Panc1 (cell line): ENCODE data around the gene CTNND2. TPM values are rescaled to one million over a fixed set of nuclear protein-coding genes. Genes with fewer than 3 reads are reported as not detected.

Source experiments
- ATAC-seq: fragments of 200-7000 bp; cut with Tn5 transposase; 2 replicates; pipeline ENCODE4 v1.9.1; 2020; ENCODE audit warnings: mild to moderate bottlenecking, moderate library complexity
- BruUV-seq: library from RNA; stranded (reverse); fragments of 400-500 nt; replicated peaks from 2 replicates; lab custom pipeline; 2021; lab: Mats Ljungman, UMichigan
- CTCF ChIA-PET: fragments of 300-600 bp; sonication (Branson Sonifier 250); formaldehyde crosslinking; loops from one replicate; lab custom pipeline; 2022; ENCODE audit warnings: antibody characterized with exemption; lab: Charles Lee
- POLR2A ChIA-PET: fragments of 300-600 bp; sonication (Branson Sonifier 250); formaldehyde crosslinking; loops from one replicate; lab custom pipeline; 2022; ENCODE audit warnings: antibody characterized with exemption; lab: Charles Lee
- DNase-seq: peaks from one replicate; pipeline ENCODE4 v3.0.0-alpha.2; 2010; ENCODE audit warnings: low read depth, low spot score
- H3K27ac ChIP-seq: 2 replicates; pipeline ENCODE4 v1.5.1; 2011; ENCODE audit warnings: mild to moderate bottlenecking, low read length, inconsistent platforms
- H3K27me3 ChIP-seq: fragments of 200-500 bp; sonication (Bioruptor generic); 2 replicates; pipeline ENCODE4 v1.6.0; 2014; ENCODE audit warnings: low read length, inconsistent platforms; ENCODE audit not compliant: control insufficient read depth, insufficient read depth
- H3K36me3 ChIP-seq: fragments of 200-500 bp; sonication (Bioruptor generic); 2 replicates; pipeline ENCODE4 v1.5.1; 2014; ENCODE audit warnings: inconsistent platforms, mild to moderate bottlenecking, low read length, moderate library complexity; ENCODE audit not compliant: control insufficient read depth, insufficient read depth
- H3K4me1 ChIP-seq: 2 replicates; pipeline ENCODE4 v1.5.1; 2011; ENCODE audit warnings: inconsistent platforms, mild to moderate bottlenecking, low read length, moderate library complexity; ENCODE audit not compliant: control insufficient read depth, insufficient read depth
- H3K4me3 ChIP-seq, 2 experiments: 2 replicates each; pipeline ENCODE4 v1.5.1; 2011 to 2012; ENCODE audit warnings: low read depth in 2 of 2, low read length in 2 of 2, mild to moderate bottlenecking in 2 of 2, inconsistent platforms in 1 of 2, moderate library complexity in 1 of 2
- H3K9me3 ChIP-seq: fragments of 200-500 bp; sonication (Bioruptor generic); 2 replicates; pipeline ENCODE4 v1.5.1; 2014; ENCODE audit warnings: low read depth, mild to moderate bottlenecking, inconsistent platforms, low read length, moderate library complexity; ENCODE audit not compliant: control insufficient read depth, insufficient read depth
- CTCF ChIP-seq: fragments of 450-650 bp; IDR thresholded peaks from 2 replicates; pipeline ENCODE4 v1.5.1; 2017; ENCODE audit warnings: mild to moderate bottlenecking
- POLR2AphosphoS5 ChIP-seq: IDR thresholded peaks from 2 replicates; pipeline ENCODE4 v1.6.1; 2012; ENCODE audit warnings: mild to moderate bottlenecking, low read depth, low read length, moderate library complexity
- REST ChIP-seq, 2 experiments: IDR thresholded peaks; 2 replicates each; pipeline ENCODE4 v1.6.1; 2011 to 2012; ENCODE audit warnings: low read depth in 2 of 2, control low read depth in 1 of 2, low read length in 1 of 2, mild to moderate bottlenecking in 1 of 2, moderate library complexity in 1 of 2; ENCODE audit not compliant: insufficient read depth in 1 of 2
- SIN3A ChIP-seq: IDR thresholded peaks from 2 replicates; pipeline ENCODE4 v1.6.1; 2012; ENCODE audit warnings: low read depth, mild to moderate bottlenecking, low read length, moderate library complexity, borderline replicate concordance; ENCODE audit not compliant: insufficient read depth
- TCF7L2 ChIP-seq: IDR thresholded peaks from 2 replicates; pipeline ENCODE4 v1.6.1; 2011; ENCODE audit warnings: mild to moderate bottlenecking, low read depth, low read length, inconsistent platforms
- in situ Hi-C: cut with HindIII; loops from 2 replicates; pipeline ENCODE4 v1.10.0; 2016; ENCODE audit warnings: low sequenced_read_pairs, low pct_unique_long_range_greater_than_20kb
- intact Hi-C: fragments of 100-400 bp; cut with micrococcal nuclease; formaldehyde crosslinking; loops from one replicate; pipeline ENCODE4 v1.10.0; 2022; ENCODE audit not compliant: unreplicated experiment
- total RNA-seq: library from RNA; stranded (reverse); gene quantifications from one replicate; pipeline ENCODE4 v1.2.1, GENCODE V29; 2021; ENCODE audit not compliant: unreplicated experiment

CTNND2 gene
- total RNA-seq, 1 experiment from 2014 or later = 1.0 TPM

- H3K4me1 ChIP-seq = no peaks in the 10 kb centered on the region
- in situ Hi-C loops = no loop called here
- ATAC-seq = no peak
These were observed 532.1 kb downstream of the CTNND2 start for GRCh38 chr5:11372191-11372590.

GRCh38 chr5:11371021-11371420 is 533.2 kb downstream of the CTNND2 start:
- ATAC-seq = no peak
- no peak overlapping the region for H3K27ac ChIP-seq
- in situ Hi-C loops (no loop called here), intact Hi-C loops (no loop called here)
- H3K36me3 ChIP-seq = no peaks in the 10 kb centered on the region
- CTCF ChIA-PET = no interaction called here
- H3K27me3 ChIP-seq = no peaks in the 10 kb centered on the region
- no TSS peak for BruUV-seq
- H3K4me1 ChIP-seq = no peaks in the 10 kb centered on the region
- POLR2A ChIA-PET = no interaction called here
- no peak for TF ChIP-seq REST (IDR thresholded peaks at IDR 0.05; ENCODE audit: insufficient read depth in 1 of 2, low read depth in 2 of 2, low read length in 1 of 2)
- no peak for TF ChIP-seq SIN3A
- no peak for TF ChIP-seq POLR2AphosphoS5
- no peak for TF ChIP-seq CTCF
- H3K9me3 ChIP-seq = no peaks in the 10 kb centered on the region
- no peak for DNase-seq
- H3K4me3 ChIP-seq = no peak overlapping the region

More at GRCh38 chr5:11372191-11372590, 532.1 kb downstream of the CTNND2 start:
- Histone ChIP-seq H3K27me3 (no peaks in the 10 kb centered on the region), H3K27ac (no peak overlapping the region), H3K9me3 (no peaks in the 10 kb centered on the region), H3K4me3 (no peak overlapping the region), H3K36me3 (no peaks in the 10 kb centered on the region)
- no peak for DNase-seq
- ChIA-PET CTCF (no interaction called here), POLR2A (no interaction called here)
- intact Hi-C loops = no loop called here
- no TSS peak for BruUV-seq
- no peak for TF ChIP-seq TCF7L2
- TF ChIP-seq REST (IDR thresholded peaks at IDR 0.05; ENCODE audit: insufficient read depth in 1 of 2, low read depth in 2 of 2, low read length in 1 of 2) = no peak
- no peak for TF ChIP-seq POLR2AphosphoS5
- TF ChIP-seq SIN3A = no peak
- TF ChIP-seq CTCF = no peak
